Skeletal muscle satellite cell (primary cell): ENCODE measurements around the gene DCST2.
"Not testable (repeated sequence)": the region's sequence is repeated elsewhere in the genome, so short reads cannot be mapped to it uniquely, and the experiment has no call there.

ENCODE experiments used
- H3K27me3 ChIP-seq: 2 replicates; pipeline ENCODE4 v1.7.0; 2013; ENCODE audit warnings: low read length; ENCODE audit not compliant: control insufficient read depth, insufficient read depth
- H3K36me3 ChIP-seq: 2 replicates; pipeline ENCODE4 v1.7.0; 2013; ENCODE audit warnings: mild to moderate bottlenecking, control low read depth, low read length; ENCODE audit not compliant: insufficient read depth
- H3K4me1 ChIP-seq: 2 replicates; pipeline ENCODE4 v1.7.0; 2013; ENCODE audit warnings: low read length; ENCODE audit not compliant: control insufficient read depth, insufficient read depth
- H3K4me2 ChIP-seq: 2 replicates; pipeline ENCODE4 v1.7.0; 2013; ENCODE audit warnings: mild to moderate bottlenecking, low read length
- H3K4me3 ChIP-seq: 2 replicates; pipeline ENCODE4 v1.7.0; 2013; ENCODE audit warnings: low read length
- H3K9ac ChIP-seq: 2 replicates; pipeline ENCODE4 v1.7.0; 2013; ENCODE audit warnings: mild to moderate bottlenecking, low read depth, low read length, moderate library complexity
- H3K9me3 ChIP-seq: replicated peaks from 2 replicates; pipeline ENCODE4 v1.7.0; 2013; ENCODE audit warnings: mild to moderate bottlenecking, control low read depth, low read length

Gene DCST2

DNA sequence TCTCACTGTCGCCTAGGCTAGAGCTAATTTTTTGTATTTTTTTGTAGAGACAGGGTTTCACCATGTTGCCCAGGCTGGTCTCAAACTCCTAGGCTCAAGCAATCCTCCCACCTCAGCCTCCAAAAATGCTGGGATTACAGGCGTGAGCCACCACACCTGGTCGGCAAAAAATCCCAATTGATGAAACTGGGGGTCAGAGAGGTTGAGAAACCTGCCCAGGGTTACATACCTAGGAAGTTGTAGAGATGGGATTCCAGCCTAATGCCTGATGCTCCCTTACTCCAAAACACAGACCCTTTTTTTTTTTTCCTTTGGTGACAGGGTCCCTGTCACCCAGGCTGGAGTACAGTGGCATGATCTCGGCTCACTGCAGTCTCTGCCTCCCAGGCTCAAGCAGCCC is 46.8 kb downstream of the DCST2 start:
- not testable (repeated sequence) for H3K4me3 ChIP-seq, H3K4me2 ChIP-seq, H3K9me3 ChIP-seq, H3K27me3 ChIP-seq, H3K9ac ChIP-seq
- Histone ChIP-seq H3K36me3 (peaks cover 36% of the 10 kb centered on the region), H3K4me1 (peaks cover 16% of the 10 kb centered on the region)

DNA sequence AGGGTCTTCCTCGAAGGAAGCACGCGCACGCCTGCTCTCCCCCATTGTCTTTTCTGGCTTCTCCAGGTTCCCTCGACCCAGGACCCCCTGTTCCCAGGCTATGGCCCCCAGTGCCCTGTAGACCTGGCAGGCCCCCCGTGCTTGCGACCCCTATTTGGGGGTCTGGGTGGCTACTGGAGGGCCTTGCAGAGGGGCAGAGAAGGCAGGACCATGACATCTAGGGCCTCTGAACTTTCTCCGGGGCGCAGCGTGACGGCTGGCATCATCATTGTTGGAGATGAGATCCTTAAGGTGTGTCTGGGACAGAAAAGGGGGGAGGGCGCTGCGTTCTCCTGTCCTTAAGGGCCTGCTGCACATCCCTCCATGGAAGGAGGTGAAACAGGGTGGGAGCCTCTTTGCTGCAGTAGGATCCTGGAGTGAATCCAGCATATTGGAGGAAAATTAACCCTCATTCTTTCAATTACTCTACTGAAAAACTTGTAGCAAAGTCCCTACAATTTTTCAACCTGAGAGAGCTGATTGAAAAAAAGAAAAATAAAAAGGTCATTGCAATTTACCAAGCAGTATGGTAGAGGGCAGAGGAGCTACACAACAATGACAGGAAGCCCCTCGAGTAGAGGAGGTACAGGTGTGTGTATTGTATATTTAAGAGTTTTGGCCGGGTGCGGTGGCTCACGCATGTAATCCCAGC is 49.7 kb downstream of the DCST2 start:
- Histone ChIP-seq H3K9ac (peak overlapping the region; percentile 88), H3K4me2 (peak overlapping the region; percentile 89), H3K36me3 (peaks cover 28% of the 10 kb centered on the region), H3K9me3 (no peaks in the 10 kb centered on the region), H3K4me1 (peaks cover 16% of the 10 kb centered on the region), H3K4me3 (peak overlapping the region; percentile 75), H3K27me3 (no peaks in the 10 kb centered on the region)

DNA sequence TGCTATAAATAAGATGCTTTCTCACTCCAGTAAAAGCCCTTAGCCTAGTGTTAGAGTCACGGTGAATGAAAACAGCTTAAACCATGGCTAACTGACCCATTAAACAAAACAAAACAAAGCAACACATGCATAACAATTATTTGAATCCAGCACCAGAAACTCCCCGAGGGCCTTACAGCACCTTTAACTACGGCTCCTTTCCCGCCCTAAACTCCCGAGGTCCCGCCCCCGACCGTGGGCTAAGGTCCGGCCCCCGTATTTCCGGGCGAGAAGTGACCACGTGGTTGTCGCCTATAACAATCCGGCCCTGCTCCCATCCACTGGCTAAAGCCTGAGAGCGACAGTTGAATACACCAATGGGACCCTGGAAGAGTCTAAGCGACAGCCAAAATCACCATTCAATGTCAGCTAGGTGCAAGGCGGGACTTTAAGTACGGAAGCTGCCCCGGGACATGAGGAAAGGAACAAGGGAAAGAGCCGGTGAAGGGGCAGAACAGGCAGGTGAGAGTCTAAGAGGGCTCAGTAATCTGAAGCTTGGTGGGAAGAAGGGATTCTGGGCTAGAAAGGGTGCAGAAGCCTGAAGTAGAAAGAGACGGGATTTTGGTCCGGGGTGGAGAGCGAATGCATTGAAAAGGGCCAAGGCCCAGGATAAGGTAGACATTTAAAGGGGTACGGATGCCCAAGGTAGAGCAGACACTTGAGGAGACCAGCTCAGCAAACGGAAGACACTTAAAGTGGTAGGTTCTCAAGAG is 50.5 kb downstream of the DCST2 start, which contains the start of gene FLAD1:
Gene FLAD1 (plus strand): TSS at position 448 of the 752 bp plus-strand sequence. CDS start 351 bp downstream, outside the sequence.
- Histone ChIP-seq H3K4me2 (peak within 1 kb of the TSS; percentile 89), H3K27me3 (no peaks in the 10 kb centered on the region), H3K9me3 (no peaks in the 10 kb centered on the region), H3K4me1 (peaks cover 16% of the 10 kb centered on the region), H3K9ac (peak within 1 kb of the TSS; percentile 88), H3K4me3 (peak within 1 kb of the TSS; percentile 75), H3K36me3 (peaks cover 22% of the 10 kb centered on the region)

DNA sequence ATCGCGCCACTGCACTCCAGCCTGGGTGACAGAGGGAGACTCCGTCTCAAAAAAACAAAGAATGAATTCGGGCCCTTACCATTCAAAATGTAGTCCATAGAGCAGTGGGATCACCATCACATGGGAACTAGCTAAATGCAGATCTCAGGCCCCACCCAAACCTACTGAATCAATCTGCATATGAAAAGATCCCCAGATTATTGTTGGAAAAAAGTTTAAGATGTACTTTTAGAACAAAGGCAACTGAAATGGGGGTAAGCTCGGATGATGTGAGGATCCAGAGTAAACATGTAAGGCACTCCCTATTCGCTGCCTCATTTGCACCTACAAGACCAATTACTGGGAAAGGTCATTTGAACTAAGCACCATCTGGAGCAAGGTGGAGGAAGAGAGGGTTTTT is 51.2 kb downstream of the DCST2 start:
- Histone ChIP-seq H3K9ac (peak overlapping the region; percentile 69), H3K27me3 (no peaks in the 10 kb centered on the region), H3K4me2 (peak overlapping the region; percentile 84), H3K4me3 (peak overlapping the region; percentile 75), H3K9me3 (no peaks in the 10 kb centered on the region), H3K4me1 (peaks cover 16% of the 10 kb centered on the region), H3K36me3 (peaks cover 15% of the 10 kb centered on the region)

DNA sequence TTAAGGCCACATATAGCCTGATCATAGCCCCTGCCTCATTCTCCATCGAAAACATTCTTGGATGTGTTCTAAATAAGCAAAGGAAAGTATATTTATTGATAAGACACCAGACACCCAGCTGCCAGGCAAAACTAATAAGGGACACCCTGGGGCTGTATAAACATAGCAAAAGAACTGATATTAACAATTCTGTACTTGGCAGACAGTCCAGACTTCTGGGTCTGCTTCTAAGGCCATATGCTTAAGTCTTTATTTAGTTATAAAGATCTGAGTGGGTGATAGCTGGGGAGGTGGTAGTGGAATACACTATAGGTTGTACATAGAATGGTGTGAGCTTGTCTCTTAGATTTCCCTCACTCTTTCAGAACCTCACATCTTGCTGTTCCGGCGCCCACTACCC is 55.2 kb downstream of the DCST2 start:
- Histone ChIP-seq H3K4me2 (no peak overlapping the region), H3K36me3 (peaks cover 9% of the 10 kb centered on the region), H3K4me3 (no peak overlapping the region), H3K4me1 (peaks cover 17% of the 10 kb centered on the region), H3K9ac (no peak overlapping the region), H3K27me3 (no peaks in the 10 kb centered on the region), H3K9me3 (no peaks in the 10 kb centered on the region)

DNA sequence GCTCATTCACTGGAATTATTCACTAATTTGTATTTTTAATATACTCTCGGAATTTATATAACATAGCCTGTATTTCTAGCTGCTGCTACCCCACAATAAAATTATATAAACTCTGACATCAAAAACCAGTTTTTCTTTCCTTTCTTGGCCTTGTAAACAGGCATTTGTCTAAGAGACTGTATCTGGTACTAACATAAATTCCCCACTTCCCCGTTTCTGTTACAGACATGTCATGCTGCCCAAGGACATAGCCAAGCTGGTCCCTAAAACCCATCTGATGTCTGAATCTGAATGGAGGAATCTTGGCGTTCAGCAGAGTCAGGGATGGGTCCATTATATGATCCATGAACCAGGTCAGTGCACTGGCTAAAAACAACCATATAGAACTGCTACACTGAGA is 55.8 kb downstream of the DCST2 start:
- not testable (repeated sequence) for H3K9ac ChIP-seq, H3K9me3 ChIP-seq, H3K4me2 ChIP-seq, H3K27me3 ChIP-seq, H3K4me3 ChIP-seq, H3K36me3 ChIP-seq
- peaks cover 20% of the 10 kb centered on the region for H3K4me1 ChIP-seq

DNA sequence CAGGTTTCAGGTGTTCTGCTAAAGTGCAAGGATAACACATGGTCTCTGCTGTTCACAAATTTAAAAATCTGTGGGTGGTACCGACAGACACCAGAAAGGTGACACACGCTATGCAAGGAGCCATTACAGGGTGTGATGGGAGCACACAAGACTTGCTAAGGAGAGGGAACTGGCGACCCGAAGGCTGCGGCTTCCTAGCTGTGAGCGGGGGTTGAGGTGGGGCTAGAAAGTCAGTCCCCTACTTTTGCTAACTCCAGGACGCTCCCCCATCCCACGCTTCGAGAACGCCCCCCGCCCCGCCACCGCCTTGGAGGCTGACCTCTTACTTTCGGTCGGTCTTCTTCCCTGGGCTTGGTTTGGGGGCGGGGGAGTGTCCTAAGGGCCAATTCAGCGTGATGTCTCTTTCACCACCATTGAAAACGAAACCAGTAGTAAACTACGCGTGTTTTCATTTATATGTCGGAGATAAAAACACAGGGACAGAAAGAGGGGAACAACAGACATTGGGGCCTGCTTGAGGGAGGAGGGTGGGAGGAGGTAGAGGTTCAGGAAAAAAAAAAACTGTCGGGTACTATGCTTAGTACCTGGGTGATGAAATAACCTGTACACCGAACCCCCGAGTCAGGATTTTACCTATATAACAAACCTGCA is 58.0 kb downstream of the DCST2 start:
- H3K36me3 ChIP-seq, result peaks cover 9% of the 10 kb centered on the region
- peak overlapping the region; percentile 78 for H3K4me3 ChIP-seq
- no peaks in the 10 kb centered on the region for H3K9me3 ChIP-seq
- peaks cover 33% of the 10 kb centered on the region for H3K4me1 ChIP-seq
- H3K4me2 ChIP-seq, result peak overlapping the region; percentile 93
- peak overlapping the region; percentile 94 for H3K9ac ChIP-seq
- H3K27me3 ChIP-seq, result no peaks in the 10 kb centered on the region

DNA sequence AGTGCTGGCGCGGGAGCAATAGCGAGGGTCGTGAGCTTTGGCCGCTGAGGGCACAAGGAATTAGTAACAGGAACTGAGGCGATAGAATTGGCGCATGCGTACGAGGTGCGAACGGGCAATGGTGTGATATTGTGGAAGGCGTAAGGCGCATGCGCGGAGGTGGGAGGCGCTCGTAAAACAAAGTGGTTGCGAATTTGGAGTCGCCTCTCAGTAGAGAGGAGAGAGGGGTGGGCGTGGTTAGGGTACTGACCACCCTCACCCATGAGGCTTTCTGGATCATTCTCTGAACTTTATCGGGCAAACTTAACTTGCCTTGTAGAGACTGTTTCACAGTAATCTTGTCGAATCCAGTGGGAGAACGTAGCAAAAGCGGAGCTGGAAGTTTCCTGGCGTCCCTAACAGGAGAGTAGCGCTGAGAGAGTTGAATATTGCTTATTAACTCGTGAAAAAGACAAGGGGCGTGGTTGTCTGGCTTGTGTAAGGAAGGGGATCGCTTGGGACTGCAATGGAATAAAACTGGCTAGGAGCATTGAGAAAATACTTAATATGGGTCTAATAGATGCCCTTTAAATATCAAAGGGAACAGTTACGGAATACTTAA is 58.7 kb downstream of the DCST2 start:
- Histone ChIP-seq H3K27me3 (no peaks in the 10 kb centered on the region), H3K4me1 (peaks cover 36% of the 10 kb centered on the region), H3K4me2 (peak overlapping the region; percentile 93), H3K9ac (peak overlapping the region; percentile 94), H3K4me3 (peak overlapping the region; percentile 78), H3K36me3 (peaks cover 9% of the 10 kb centered on the region), H3K9me3 (no peaks in the 10 kb centered on the region)

DNA sequence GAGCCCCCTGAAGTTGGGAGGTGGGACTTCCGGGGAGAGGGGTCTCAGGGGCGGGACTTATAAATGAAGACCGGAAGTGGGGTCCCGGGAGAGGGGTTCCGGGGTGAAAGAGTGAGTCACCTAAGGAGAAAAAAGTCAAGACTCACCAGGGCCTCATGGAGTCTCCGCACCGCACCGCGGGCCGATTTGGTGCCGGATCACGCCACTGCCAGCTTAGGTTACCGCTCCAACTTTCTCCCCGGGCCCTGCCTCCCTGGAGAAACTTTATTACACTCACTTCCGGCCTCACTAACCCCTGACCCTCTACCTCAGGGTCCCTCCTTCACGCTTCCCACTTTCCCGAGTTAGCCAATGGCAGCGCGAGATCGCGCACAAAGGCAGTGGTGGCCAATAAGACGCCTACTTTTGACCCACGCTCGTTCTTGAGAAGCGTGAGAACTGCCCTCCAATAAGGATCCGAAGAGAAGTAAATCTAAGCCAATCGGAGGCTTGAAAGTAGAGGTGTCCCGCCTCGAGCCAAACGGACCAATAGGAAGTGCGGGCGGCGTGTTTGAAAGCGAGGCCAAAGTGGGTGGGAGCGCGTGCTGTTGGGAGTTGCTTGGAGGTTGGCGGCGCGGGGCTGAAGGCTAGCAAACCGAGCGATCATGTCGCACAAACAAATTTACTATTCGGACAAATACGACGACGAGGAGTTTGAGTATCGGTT is 59.3 kb downstream of the DCST2 start, which contains the start of gene CKS1B:
Gene CKS1B (plus strand): TSS at position 580 of the 706 bp plus-strand sequence. CDS start 65 bp downstream, at position 645.
- no peaks in the 10 kb centered on the region for H3K27me3 ChIP-seq
- H3K4me2 ChIP-seq, result peak within 1 kb of the TSS; percentile 97
- H3K4me3 ChIP-seq, result peak within 1 kb of the TSS; percentile 78
- H3K9ac ChIP-seq, result peak within 1 kb of the TSS; percentile 94
- H3K4me1 ChIP-seq, result peaks cover 39% of the 10 kb centered on the region
- H3K9me3 ChIP-seq, result no peaks in the 10 kb centered on the region
- peaks cover 5% of the 10 kb centered on the region for H3K36me3 ChIP-seq

DNA sequence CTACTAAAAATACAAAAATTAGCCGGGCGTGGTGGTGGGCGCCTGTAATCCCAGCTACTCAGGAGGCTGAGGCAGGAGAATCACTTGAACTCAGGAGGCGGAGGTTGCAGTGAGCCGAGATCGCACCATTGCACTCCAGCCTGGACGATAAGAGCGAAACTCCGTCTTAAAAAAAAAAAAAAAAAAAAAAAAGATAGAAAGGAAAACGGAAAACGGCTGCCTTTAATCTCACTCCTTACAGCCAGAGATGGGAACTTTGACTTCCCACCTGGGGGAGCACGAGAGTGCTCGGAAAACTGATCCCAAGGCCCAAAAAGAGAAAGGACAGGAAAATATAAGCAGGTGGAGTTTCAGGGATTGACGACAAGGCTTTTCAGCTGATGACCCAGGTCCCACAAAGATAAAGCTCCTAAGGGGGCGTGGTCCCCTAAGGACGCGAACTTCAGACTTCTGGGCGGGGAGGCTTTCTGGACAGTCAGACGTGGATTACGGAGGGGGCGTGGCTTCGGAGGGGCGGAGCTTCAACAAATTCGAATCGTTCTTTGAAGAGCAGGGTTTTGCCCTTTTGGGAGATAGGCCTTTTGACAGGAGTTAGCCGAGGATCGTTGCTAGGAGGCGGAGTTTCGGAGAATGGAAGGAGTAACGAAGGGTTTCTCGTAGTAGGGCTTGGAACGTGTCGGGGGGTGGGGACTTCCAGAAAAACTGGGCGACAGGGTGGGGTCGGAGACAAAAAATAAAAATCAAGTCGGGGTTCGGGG is 60.1 kb downstream of the DCST2 start:
- Histone ChIP-seq H3K9me3 (no peaks in the 10 kb centered on the region), H3K4me3 (peak overlapping the region; percentile 77), H3K27me3 (no peaks in the 10 kb centered on the region), H3K4me1 (peaks cover 46% of the 10 kb centered on the region), H3K9ac (peak overlapping the region; percentile 94), H3K4me2 (peak overlapping the region; percentile 97), H3K36me3 (peaks cover 5% of the 10 kb centered on the region)
